ENCODE data around the gene DOK5.

The DOK5 gene

DNA sequence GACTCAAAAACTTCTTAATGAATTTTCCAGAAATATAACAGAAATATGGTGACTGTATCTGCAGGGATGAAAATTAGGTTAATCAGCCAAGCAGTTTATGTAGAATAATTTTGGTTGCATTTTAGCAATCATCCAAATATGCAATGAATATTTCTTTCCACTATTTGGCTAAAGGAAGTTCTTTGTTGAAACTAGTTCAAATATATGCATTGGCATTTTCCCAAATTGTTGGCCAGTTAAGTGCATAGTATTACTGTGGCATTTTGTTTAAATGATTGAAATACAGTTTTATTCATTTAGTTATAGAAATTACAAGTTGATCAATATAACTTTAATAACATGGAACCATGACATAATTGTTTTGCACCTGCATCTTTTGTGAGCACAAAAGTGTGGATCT, 115.5 kb downstream of the DOK5 start:
- no peak overlapping the region for H3K4me3 ChIP-seq (ENCODE audit: low read depth, low read length)
- TF ChIP-seq, protein P1, sequence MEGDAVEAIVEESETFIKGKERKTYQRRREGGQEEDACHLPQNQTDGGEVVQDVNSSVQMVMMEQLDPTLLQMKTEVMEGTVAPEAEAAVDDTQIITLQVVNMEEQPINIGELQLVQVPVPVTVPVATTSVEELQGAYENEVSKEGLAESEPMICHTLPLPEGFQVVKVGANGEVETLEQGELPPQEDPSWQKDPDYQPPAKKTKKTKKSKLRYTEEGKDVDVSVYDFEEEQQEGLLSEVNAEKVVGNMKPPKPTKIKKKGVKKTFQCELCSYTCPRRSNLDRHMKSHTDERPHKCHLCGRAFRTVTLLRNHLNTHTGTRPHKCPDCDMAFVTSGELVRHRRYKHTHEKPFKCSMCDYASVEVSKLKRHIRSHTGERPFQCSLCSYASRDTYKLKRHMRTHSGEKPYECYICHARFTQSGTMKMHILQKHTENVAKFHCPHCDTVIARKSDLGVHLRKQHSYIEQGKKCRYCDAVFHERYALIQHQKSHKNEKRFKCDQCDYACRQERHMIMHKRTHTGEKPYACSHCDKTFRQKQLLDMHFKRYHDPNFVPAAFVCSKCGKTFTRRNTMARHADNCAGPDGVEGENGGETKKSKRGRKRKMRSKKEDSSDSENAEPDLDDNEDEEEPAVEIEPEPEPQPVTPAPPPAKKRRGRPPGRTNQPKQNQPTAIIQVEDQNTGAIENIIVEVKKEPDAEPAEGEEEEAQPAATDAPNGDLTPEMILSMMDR (IDR thresholded peaks at IDR 0.05; ENCODE audit: borderline replicate concordance, insufficient read depth, low read depth, low read length), result no peak

DNA sequence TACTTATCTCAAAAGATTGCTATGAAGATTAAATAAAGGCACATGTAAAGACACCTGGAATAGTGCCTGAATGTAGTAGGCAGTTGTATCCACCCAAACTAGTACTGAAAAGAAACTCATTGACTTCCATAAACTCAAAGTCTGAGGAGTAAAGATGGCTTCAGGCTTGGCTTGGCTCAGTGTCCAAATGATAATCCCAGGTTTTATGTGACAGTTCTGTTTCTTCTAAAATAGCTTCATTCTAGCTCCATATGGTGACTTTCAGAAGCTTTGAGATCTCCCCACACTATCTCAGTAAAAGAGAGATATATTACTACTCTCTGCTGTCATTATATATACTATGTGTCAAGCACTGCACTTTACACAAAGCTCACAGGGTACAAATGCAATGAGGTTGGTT, 121.3 kb downstream of the DOK5 start:
- H3K4me3 ChIP-seq (ENCODE audit: low read depth, low read length), result no peak overlapping the region
- TF ChIP-seq, protein P1 (IDR thresholded peaks at IDR 0.05; ENCODE audit: borderline replicate concordance, insufficient read depth, low read depth, low read length), result no peak

DNA sequence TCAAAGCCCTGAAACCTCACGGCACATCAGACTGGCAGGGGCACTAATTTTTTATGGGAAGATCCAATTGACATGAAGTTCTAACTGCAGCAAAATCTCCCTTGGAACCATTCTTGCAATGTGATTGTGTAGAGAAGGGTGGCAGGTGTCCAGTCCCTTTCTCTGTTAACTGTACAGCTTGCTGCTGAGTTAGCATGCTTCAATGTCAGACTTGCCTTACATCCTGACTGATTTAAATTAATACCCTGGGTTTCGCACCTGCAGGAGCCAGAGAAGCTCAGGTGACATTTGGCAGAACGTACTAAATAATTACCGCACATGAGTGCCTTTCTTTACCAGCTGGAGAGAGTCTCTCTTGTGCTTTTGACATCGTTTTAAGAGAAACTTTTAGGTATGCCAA, 123.0 kb downstream of the DOK5 start:
- no peak overlapping the region for H3K4me3 ChIP-seq (ENCODE audit: low read depth, low read length)
- TF ChIP-seq, protein P1 (IDR thresholded peaks at IDR 0.05; ENCODE audit: borderline replicate concordance, insufficient read depth, low read depth, low read length), result no peak

DNA sequence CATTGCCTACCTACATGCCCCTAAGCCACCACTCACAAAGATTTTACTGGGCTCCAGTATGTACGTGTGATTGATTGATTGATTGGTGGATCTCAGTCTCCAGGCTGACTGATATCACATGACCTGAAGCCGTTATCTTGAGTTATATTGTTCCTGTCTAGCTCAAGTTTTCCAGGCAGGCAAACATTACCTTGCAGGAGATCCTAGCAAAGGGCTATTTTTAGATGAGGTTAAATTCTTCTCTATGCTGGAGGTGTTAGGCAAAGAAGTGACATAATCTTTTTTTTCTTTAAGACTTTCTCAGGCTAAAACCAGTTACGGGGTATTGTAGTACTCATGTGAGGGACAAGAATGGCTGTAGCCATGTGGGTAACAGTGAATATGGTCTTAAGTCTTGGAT, 125.2 kb downstream of the DOK5 start:
- no peak overlapping the region for H3K4me3 ChIP-seq (ENCODE audit: low read depth, low read length)
- TF ChIP-seq, protein P1 (IDR thresholded peaks at IDR 0.05; ENCODE audit: borderline replicate concordance, insufficient read depth, low read depth, low read length), result no peak

DNA sequence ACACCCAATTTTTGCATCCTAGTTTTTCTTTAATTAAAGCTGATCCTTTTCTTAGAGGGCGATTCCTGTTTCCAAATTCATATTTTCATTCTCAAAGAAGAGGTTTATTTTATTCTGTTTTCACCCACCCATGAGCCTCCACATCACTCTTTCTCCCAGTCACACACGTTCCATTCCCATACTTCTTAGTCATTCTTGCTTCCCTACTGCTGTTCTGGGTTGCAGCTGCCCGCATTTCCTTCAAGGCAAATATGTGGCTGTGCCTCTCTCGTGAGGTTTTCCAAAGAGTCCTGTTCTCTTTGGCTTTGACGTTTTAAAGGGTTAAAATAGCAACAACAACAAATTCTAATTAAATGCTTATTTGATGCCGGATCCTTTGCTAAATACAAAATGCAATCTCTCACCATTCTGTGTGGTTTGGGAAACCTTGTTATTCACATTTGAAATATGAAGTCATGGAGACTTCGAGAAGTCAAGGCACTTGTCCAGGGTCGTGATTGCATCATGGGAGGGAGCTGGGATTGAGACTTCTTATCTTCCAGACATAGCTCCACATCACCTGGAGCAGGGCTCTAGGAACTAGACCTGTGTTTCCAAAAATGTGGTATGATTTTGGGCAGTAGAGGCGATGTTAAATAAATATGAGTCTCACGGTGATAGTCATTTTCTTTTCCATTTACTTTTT, 126.6 kb downstream of the DOK5 start:
- TF ChIP-seq, protein P1 (IDR thresholded peaks at IDR 0.05; ENCODE audit: borderline replicate concordance, insufficient read depth, low read depth, low read length), result no peak
- H3K4me3 ChIP-seq (ENCODE audit: low read depth, low read length), result no peak overlapping the region

GRCh38 chr20:54605319-54605718, 129.9 kb downstream of the DOK5 start:
- TF ChIP-seq, protein P1 (IDR thresholded peaks at IDR 0.05; ENCODE audit: borderline replicate concordance, insufficient read depth, low read depth, low read length), result no peak
- no peak overlapping the region for H3K4me3 ChIP-seq (ENCODE audit: low read depth, low read length)

GRCh38 chr20:54606380-54606779, 131.0 kb downstream of the DOK5 start:
- TF ChIP-seq, protein P1 (IDR thresholded peaks at IDR 0.05; ENCODE audit: borderline replicate concordance, insufficient read depth, low read depth, low read length), result no peak

More at GRCh38 chr20:54606380-54606779, 131.0 kb downstream of the DOK5 start:
- H3K4me3 ChIP-seq (ENCODE audit: low read depth, low read length), result no peak overlapping the region
